ENCODE results near the gene CYRIA.

CYRIA gene

DNA sequence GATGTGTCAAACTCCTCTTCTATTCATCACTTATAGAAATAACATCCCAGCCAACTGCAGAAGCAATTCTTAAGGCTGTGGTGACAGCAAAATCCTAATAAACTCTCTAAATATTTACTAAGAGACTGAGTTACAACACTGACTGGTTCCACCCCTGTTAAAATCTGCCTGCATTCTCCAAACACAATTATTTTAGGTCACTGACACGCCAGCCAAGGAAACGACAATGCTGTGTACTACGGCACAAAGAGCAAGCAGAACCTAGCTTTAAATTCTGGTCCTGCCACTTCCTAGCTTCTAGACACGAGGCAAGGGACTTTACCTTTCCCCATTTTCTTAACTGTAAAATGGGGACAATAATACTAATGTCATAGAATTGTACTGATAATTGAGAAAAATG is 4.1 kb downstream of the CYRIA start:
- TF ChIP-seq, protein P1, sequence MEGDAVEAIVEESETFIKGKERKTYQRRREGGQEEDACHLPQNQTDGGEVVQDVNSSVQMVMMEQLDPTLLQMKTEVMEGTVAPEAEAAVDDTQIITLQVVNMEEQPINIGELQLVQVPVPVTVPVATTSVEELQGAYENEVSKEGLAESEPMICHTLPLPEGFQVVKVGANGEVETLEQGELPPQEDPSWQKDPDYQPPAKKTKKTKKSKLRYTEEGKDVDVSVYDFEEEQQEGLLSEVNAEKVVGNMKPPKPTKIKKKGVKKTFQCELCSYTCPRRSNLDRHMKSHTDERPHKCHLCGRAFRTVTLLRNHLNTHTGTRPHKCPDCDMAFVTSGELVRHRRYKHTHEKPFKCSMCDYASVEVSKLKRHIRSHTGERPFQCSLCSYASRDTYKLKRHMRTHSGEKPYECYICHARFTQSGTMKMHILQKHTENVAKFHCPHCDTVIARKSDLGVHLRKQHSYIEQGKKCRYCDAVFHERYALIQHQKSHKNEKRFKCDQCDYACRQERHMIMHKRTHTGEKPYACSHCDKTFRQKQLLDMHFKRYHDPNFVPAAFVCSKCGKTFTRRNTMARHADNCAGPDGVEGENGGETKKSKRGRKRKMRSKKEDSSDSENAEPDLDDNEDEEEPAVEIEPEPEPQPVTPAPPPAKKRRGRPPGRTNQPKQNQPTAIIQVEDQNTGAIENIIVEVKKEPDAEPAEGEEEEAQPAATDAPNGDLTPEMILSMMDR (conservative IDR thresholded peaks at IDR 0.05) = no peak
- no peak for TF ChIP-seq ZFX (IDR thresholded peaks at IDR 0.05)
- H3K27ac ChIP-seq = no peak overlapping the region

DNA sequence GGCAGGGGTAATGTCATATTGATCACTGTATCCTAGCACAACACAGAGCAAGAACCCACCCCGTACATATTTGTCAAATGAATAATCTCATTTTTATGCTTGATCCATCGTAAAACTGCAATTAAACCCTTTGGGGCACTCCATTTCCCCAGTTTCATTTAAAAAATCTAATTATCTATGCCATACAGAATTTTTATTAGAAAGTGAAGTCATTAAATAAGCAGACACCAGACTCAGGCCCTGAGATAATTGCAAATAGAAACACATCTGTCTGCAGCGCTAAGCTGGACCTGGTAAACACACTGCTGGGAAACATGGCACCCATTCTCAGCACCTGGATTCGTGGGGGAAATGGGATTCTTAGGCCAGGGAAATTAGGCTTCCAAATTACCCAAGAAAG is 5.1 kb downstream of the CYRIA start:
- H3K27ac ChIP-seq = no peak overlapping the region
- TF ChIP-seq ZFX (IDR thresholded peaks at IDR 0.05) = no peak
- TF ChIP-seq, protein P1 (conservative IDR thresholded peaks at IDR 0.05) = no peak

DNA sequence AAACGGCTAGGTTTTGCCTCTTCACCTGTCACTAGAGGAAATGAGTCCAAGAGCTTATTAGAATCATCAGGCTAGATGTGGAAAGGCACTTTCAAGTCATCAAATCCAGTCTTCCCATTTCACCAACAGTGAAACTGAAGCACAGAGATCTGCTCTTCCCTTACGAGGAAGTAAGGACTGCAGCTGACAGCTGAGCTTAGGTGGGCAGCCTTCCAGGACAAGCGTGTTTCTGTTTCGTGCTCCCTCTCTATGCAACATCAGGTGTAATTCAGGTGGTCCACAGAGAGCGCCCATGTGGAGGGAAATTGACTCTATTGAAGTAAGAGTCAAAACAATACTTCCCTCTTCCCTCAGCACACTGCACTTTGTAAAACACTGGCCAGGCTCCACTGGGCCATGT is 5.5 kb downstream of the CYRIA start:
- H3K27ac ChIP-seq = no peak overlapping the region
- TF ChIP-seq ZFX (IDR thresholded peaks at IDR 0.05) = no peak

DNA sequence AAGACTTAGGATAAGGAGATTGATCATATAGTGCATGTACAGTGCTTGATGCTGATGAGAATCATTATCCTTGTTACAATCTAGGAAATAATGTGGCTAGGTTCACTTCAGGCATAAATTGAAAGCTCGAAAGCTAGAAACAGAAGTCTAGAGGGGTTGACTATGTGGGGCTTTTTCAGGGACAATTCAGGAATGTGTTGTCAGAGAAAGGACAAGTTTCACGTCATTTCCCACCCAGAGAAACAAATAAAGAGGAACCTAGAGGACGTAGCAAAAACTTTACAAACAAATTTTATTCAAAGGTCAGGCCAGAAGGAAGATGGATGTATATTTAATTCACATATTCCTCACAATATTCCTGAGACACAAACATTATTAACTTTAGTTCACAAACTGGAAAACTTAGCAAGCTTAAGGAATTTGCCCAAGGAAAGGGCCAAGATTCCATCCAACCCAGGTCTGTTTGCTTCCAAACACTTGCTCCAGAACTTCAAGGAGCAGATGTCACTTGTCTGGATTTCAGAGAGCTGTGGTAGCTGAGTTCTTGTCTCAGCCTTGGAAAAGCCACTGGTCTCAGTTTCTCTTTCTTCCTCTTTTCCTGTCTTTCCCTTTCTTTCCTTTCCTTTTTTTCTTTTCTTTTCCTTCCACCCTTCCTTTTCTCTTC is 7.4 kb downstream of the CYRIA start:
- no peak overlapping the region for H3K27ac ChIP-seq
- TF ChIP-seq ZFX (IDR thresholded peaks at IDR 0.05) = no peak
- TF ChIP-seq, protein P1 (conservative IDR thresholded peaks at IDR 0.05) = no peak

DNA sequence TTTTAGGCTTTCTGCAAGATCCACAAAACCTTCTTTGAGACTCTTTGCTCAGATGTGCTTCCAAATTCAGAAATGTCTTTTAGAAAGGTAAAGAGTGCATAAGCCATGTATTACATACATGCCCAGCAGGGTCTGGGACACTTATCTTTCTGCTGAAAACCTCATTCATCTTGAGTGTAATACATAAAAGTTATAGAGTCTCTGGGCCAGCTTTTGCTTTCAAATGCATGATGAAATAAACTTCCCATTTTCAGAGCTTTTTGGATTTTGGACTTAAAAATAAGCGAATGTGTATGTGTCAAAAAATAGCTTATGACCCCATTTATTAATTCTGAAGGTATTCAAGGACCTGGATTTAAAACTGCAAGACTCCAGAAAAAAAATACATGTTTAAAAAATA is 8.0 kb downstream of the CYRIA start:
- no peak overlapping the region for H3K27ac ChIP-seq
- no peak for TF ChIP-seq ZFX (IDR thresholded peaks at IDR 0.05)
- TF ChIP-seq, protein P1 (conservative IDR thresholded peaks at IDR 0.05) = no peak

DNA sequence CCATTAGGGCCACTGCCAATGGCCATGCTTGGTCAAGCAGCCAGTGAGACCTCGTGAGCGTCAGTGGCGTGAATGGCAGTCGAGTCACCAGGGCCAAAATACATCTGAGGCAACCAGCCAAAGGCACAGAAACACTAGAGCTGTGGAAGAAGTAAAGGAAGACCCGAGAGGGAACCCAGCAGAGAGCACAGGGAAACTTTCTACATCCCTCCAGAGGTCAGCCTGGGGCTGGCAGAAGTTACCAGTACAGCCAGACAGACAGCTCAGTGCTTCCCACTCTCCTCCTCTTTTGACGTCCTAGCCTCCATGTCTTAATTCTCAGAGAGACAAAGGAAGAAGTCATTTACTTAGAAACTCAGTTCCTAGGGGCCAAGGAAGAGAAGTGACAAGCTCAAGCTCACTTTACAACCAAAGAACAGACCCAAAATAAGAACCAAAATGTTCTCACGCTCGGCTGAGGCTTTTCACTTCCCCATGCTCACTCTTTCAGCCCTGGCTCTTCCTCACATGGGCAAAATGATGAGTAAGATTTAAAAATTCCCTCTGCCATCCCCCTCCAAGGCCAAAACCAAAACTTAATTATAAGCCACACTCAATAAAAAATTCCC is 8.7 kb downstream of the CYRIA start:
- no peak overlapping the region for H3K27ac ChIP-seq
- TF ChIP-seq, protein P1 (conservative IDR thresholded peaks at IDR 0.05) = no peak
- TF ChIP-seq ZFX (IDR thresholded peaks at IDR 0.05) = no peak

DNA sequence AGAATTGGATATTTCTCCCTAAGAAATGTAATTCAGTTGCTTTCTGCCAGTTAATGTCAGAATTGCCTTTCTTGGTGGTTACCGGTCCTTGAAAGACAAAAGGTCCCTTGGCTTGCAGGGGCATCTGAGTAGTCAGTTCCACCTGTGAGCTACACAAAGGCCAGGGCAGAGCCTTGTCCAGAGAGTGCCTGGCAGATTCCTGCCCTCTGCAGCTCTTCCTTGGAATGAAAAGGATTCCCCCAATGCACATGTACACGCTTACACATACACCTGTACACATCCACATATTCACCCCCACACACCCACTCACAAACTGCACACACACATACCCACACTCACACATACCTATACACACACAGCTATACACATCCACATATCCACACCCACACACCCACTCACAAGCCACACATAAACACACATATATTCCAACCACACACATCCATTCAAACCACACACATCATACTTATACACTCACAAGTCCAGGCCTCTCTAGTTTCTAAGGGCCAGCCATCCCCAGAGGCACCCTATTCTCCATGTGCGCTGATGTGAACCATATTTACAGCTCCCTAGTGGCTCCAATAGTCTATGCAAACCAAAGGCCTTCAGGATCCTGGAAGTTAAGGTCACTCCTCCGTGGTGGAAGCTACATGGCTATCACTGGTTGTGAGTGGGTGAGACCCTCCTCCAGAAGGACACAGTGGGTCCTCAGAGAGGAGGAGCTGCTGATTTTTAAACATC is 9.6 kb downstream of the CYRIA start:
- no peak overlapping the region for H3K27ac ChIP-seq

More for the DNA sequence above, 9.6 kb downstream of the CYRIA start:
- TF ChIP-seq, protein P1 (conservative IDR thresholded peaks at IDR 0.05) = no peak
- TF ChIP-seq ZFX (IDR thresholded peaks at IDR 0.05) = no peak

Measured in C4-2B (cell line).